IMR-90 (cell line): ENCODE data around the gene USP10.

ENCODE experiments used
- CTCF ChIP-seq: conservative IDR thresholded peaks from 2 replicates; pipeline ENCODE4 v1.5.1; 2012; ENCODE audit warnings: mild to moderate bottlenecking, low read depth, low read length, improper control_type of control experiment
- POLR2A ChIP-seq: IDR thresholded peaks from 2 replicates; pipeline ENCODE4 v1.6.1; 2012; ENCODE audit warnings: mild to moderate bottlenecking, low read depth, low read length

DNA sequence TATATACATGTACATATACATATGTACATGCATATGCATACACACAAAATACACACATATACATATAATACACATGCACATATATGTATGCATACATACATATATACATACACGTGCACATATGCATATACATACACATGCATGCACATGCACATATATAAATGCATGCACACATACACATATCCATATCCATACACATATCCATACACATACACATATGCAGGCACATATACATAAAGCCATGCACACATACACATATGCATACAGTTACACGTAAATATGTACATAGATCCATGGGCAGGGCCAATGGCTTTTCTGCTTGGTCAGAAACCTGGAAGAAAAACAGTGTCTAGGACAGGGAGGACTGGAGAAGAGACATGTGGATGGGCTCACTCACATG lies 23.9 kb upstream of the USP10 start:
- TF ChIP-seq CTCF, result no peak
- no peak for TF ChIP-seq POLR2A
